ENCODE data around the gene RPS28. TPM values are rescaled to one million over a fixed set of nuclear protein-coding genes. Genes with fewer than 3 reads are reported as not detected.

Gene RPS28
- total RNA-seq, 1 donor from 2014 or later = 1,645 TPM

- DNase-seq (peak; percentile 88), ATAC-seq (peak; percentile 85)
- peaks cover 18% of the 10 kb centered on the region for H3K27me3 ChIP-seq
- H3K27ac ChIP-seq = no peak overlapping the region
- no peaks in the 10 kb centered on the region for H3K9me3 ChIP-seq
- peak overlapping the region; percentile 14 for H3K4me3 ChIP-seq
- no peak for TF ChIP-seq CTCF (IDR thresholded peaks at IDR 0.05)
- H3K4me1 ChIP-seq = peaks cover 33% of the 10 kb centered on the region
- intact Hi-C loops (cut with DNase I) = no loop called here
- peaks cover 24% of the 10 kb centered on the region for H3K36me3 ChIP-seq
These were observed 13.4 kb downstream of the RPS28 start for GRCh38 chr19:8334458-8335342.

- intact Hi-C loops (cut with DNase I) = no loop called here
- Histone ChIP-seq H3K4me3 (no peak overlapping the region), H3K27ac (peak overlapping the region; percentile 55), H3K36me3 (peaks cover 18% of the 10 kb centered on the region), H3K9me3 (no peaks in the 10 kb centered on the region), H3K4me1 (peaks cover 33% of the 10 kb centered on the region), H3K27me3 (peaks cover 18% of the 10 kb centered on the region)
- peak; percentile 29 for ATAC-seq
- peak; percentile 69 for DNase-seq
- TF ChIP-seq CTCF (IDR thresholded peaks at IDR 0.05) = peak; percentile 12
These were observed 14.2 kb downstream of the RPS28 start for GRCh38 chr19:8335343-8336071.

GRCh38 chr19:8336072-8336569, 14.8 kb downstream of the RPS28 start:
- intact Hi-C loops (cut with DNase I) = no loop called here
- Histone ChIP-seq H3K4me1 (peaks cover 33% of the 10 kb centered on the region), H3K36me3 (peaks cover 14% of the 10 kb centered on the region), H3K9me3 (no peaks in the 10 kb centered on the region), H3K27ac (peak overlapping the region; percentile 55), H3K4me3 (no peak overlapping the region), H3K27me3 (peaks cover 18% of the 10 kb centered on the region)
- DNase-seq (no peak), ATAC-seq (no peak)
- no peak for TF ChIP-seq CTCF (IDR thresholded peaks at IDR 0.05)

- Histone ChIP-seq H3K27me3 (peaks cover 18% of the 10 kb centered on the region), H3K4me1 (peaks cover 33% of the 10 kb centered on the region), H3K27ac (no peak overlapping the region), H3K36me3 (peaks cover 9% of the 10 kb centered on the region), H3K9me3 (no peaks in the 10 kb centered on the region), H3K4me3 (no peak overlapping the region)
- TF ChIP-seq CTCF (IDR thresholded peaks at IDR 0.05) = no peak
- ATAC-seq (no peak), DNase-seq (no peak)
- intact Hi-C loops (cut with DNase I) = no loop called here
These were observed 15.4 kb downstream of the RPS28 start for GRCh38 chr19:8336660-8337059.

GRCh38 chr19:8337728-8338127, 16.4 kb downstream of the RPS28 start:
- peaks cover 18% of the 10 kb centered on the region for H3K27me3 ChIP-seq
- intact Hi-C loops (cut with DNase I) = no loop called here
- no peak overlapping the region for H3K4me3 ChIP-seq
- DNase-seq (no peak), ATAC-seq (no peak)
- H3K9me3 ChIP-seq = no peaks in the 10 kb centered on the region
- H3K36me3 ChIP-seq = peaks cover 9% of the 10 kb centered on the region
- H3K4me1 ChIP-seq = peaks cover 33% of the 10 kb centered on the region
- no peak for TF ChIP-seq CTCF (IDR thresholded peaks at IDR 0.05)
- no peak overlapping the region for H3K27ac ChIP-seq
